WERI-Rb-1 (cell line): ENCODE measurements around the gene SV2C.

Source experiments
- DNase-seq: peaks from one replicate; pipeline ENCODE4 v3.0.0-alpha.2; 2020
- H3K27ac ChIP-seq: fragments of 250-450 bp; sonication (Bioruptor Pico); 2 replicates; pipeline ENCODE4 v1.5.1; 2020; ENCODE audit warnings: mild to moderate bottlenecking, moderate library complexity
- H3K27me3 ChIP-seq: fragments of 250-450 bp; sonication (Bioruptor Pico); 2 replicates; pipeline ENCODE4 v1.5.1; 2021; ENCODE audit warnings: mild to moderate bottlenecking, low read depth, moderate library complexity; ENCODE audit not compliant: insufficient read depth, severe bottlenecking
- H3K36me3 ChIP-seq: fragments of 250-450 bp; sonication (Bioruptor Pico); 2 replicates; pipeline ENCODE4 v1.5.1; 2020; ENCODE audit warnings: mild to moderate bottlenecking, moderate library complexity
- H3K4me3 ChIP-seq: 2 replicates; pipeline ENCODE4 v1.5.1; 2011; ENCODE audit warnings: low read depth, mild to moderate bottlenecking, control low read depth, low read length
- H3K9me3 ChIP-seq: fragments of 250-450 bp; sonication (Bioruptor Pico); 2 replicates; pipeline ENCODE4 v1.5.1; 2021; ENCODE audit warnings: mild to moderate bottlenecking, moderate library complexity; ENCODE audit not compliant: severe bottlenecking
- CTCF ChIP-seq: IDR thresholded peaks from 2 replicates; pipeline ENCODE4 v1.5.1; 2011; ENCODE audit warnings: low read depth, mild to moderate bottlenecking, control low read depth, inconsistent platforms, low read length

The SV2C gene

GRCh38 chr5:76388791-76389512 lies 305.8 kb downstream of the SV2C start:
- peak; percentile 9 for DNase-seq
- H3K27me3 ChIP-seq: no peaks in the 10 kb centered on the region
- H3K9me3 ChIP-seq: no peaks in the 10 kb centered on the region
- no peak for TF ChIP-seq CTCF
- H3K4me3 ChIP-seq: no peak overlapping the region
- peak overlapping the region; percentile 5; the same call in 1 of the 2 replicates for H3K27ac ChIP-seq
- H3K36me3 ChIP-seq: no peaks in the 10 kb centered on the region

GRCh38 chr5:76389513-76390154 lies 306.5 kb downstream of the SV2C start:
- Histone ChIP-seq H3K27me3 (no peaks in the 10 kb centered on the region), H3K36me3 (no peaks in the 10 kb centered on the region), H3K4me3 (no peak overlapping the region), H3K9me3 (no peaks in the 10 kb centered on the region), H3K27ac (no peak overlapping the region)
- DNase-seq: no peak
- TF ChIP-seq CTCF: no peak

GRCh38 chr5:76391014-76391413 lies 307.8 kb downstream of the SV2C start:
- no peaks in the 10 kb centered on the region for H3K27me3 ChIP-seq
- no peaks in the 10 kb centered on the region for H3K36me3 ChIP-seq
- no peak for TF ChIP-seq CTCF
- H3K9me3 ChIP-seq: no peaks in the 10 kb centered on the region
- H3K27ac ChIP-seq: no peak overlapping the region
- DNase-seq: no peak
- H3K4me3 ChIP-seq: no peak overlapping the region

- Histone ChIP-seq H3K27ac (no peak overlapping the region), H3K27me3 (no peaks in the 10 kb centered on the region), H3K36me3 (no peaks in the 10 kb centered on the region), H3K4me3 (no peak overlapping the region), H3K9me3 (no peaks in the 10 kb centered on the region)
- DNase-seq: no peak
- no peak for TF ChIP-seq CTCF
Measured at GRCh38 chr5:76393035-76393680, 310.0 kb downstream of the SV2C start.

GRCh38 chr5:76397200-76397599 lies 314.0 kb downstream of the SV2C start:
- no peak for TF ChIP-seq CTCF
- Histone ChIP-seq H3K4me3 (no peak overlapping the region), H3K9me3 (no peaks in the 10 kb centered on the region), H3K27ac (no peak overlapping the region), H3K27me3 (no peaks in the 10 kb centered on the region), H3K36me3 (no peaks in the 10 kb centered on the region)
- no peak for DNase-seq
